Thyroid gland (tissue), 4 donors: ENCODE results near the gene HRG. TPM values are rescaled to one million over a fixed set of nuclear protein-coding genes. Genes with fewer than 3 reads are reported as not detected.

Source experiments
- DNase-seq, 2 donors: peaks; one replicate each; pipeline ENCODE4 v3.0.0-alpha.2; 2019
- H3K27ac ChIP-seq, 3 donors: fragments of 200-600 bp; sonication (generic); 1 replicate in 2 of 3; 2 replicates in 1 of 3; pipeline ENCODE4 v1.5.1; 2016 to 2019; ENCODE audit warnings: mild to moderate bottlenecking in 1 of 3, moderate library complexity in 1 of 3
- H3K27me3 ChIP-seq: fragments of 200-600 bp; sonication (generic); one replicate; pipeline ENCODE4 v1.5.1; 2019
- H3K36me3 ChIP-seq, 2 donors: fragments of 200-600 bp; sonication (generic); one replicate each; pipeline ENCODE4 v1.5.1; 2016 to 2019
- H3K4me1 ChIP-seq, 2 donors: fragments of 200-600 bp; sonication (generic); one replicate each; pipeline ENCODE4 v1.5.1; 2017 to 2019
- H3K4me3 ChIP-seq, 3 donors: fragments of 200-600 bp; sonication (generic); replicated peaks in 1 of 3; 1 replicate in 2 of 3; 2 replicates in 1 of 3; pipeline ENCODE4 v1.5.1; 2016; ENCODE audit warnings: mild to moderate bottlenecking in 1 of 3
- H3K9me3 ChIP-seq: fragments of 200-600 bp; sonication (generic); one replicate; pipeline ENCODE4 v1.5.1; 2017
- CTCF ChIP-seq, 6 experiments: fragments of 200-600 bp in 3 of 6; fragments of 450-650 bp in 3 of 6; sonication (generic) in 3 of 6; IDR thresholded peaks; one replicate each; pipeline ENCODE4 v1.5.1; 2016 to 2019; ENCODE audit warnings: antibody characterized with exemption in 6 of 6, mild to moderate bottlenecking in 2 of 6, inconsistent platforms in 1 of 6, moderate library complexity in 1 of 6
- POLR2A ChIP-seq, 2 donors: fragments of 450-650 bp; IDR thresholded peaks; one replicate each; pipeline ENCODE4 v1.6.1; 2017; ENCODE audit warnings: antibody characterized with exemption in 2 of 2, mild to moderate bottlenecking in 2 of 2, moderate library complexity in 1 of 2
- WGBS, 2 donors: methylation state at CpG; one replicate each; pipeline ENCODE4 v1.1.5; 2017; 5-methylcytosine and 5-hydroxymethylcytosine counted together
- intact Hi-C: fragments of 100-400 bp; cut with DNase I; formaldehyde crosslinking; loops from one replicate; pipeline ENCODE4 v1.15.1; 2023
- total RNA-seq, 4 donors: library from RNA; depleted of rRNA; stranded (reverse); fragments of >200 nt; gene quantifications; one replicate each; pipeline ENCODE4 v1.2.3, GENCODE V29; 2016

The HRG gene
- total RNA-seq, 4 donors from 2014 or later, result 0.34 TPM; not detected in 3

GRCh38 chr3:186642014-186642413 is 23.8 kb upstream of the HRG start:
- intact Hi-C loops, result no loop called here
- no peak overlapping the region for H3K4me3 ChIP-seq
- peaks cover 0 to 7% of the 10 kb centered on the region in 2 donors for H3K4me1 ChIP-seq
- H3K36me3 ChIP-seq, result no peaks in the 10 kb centered on the region
- TF ChIP-seq POLR2A (IDR thresholded peaks at IDR 0.05), result no peak
- TF ChIP-seq CTCF (IDR thresholded peaks at IDR 0.05), result no peak
- no peak for DNase-seq
- no peaks in the 10 kb centered on the region for H3K9me3 ChIP-seq
- H3K27ac ChIP-seq, result no peak overlapping the region
- no peaks in the 10 kb centered on the region for H3K27me3 ChIP-seq
- WGBS, 2 donors, result 52 to 55% methylated on average over 3 of the region's 3 CpGs

GRCh38 chr3:186643493-186643892 is 22.3 kb upstream of the HRG start:
- 100% methylated on average over 1 of the region's 1 CpG for WGBS, 2 donors
- no peak for TF ChIP-seq CTCF (IDR thresholded peaks at IDR 0.05)
- no peak for TF ChIP-seq POLR2A (IDR thresholded peaks at IDR 0.05)
- Histone ChIP-seq H3K4me1 (peaks cover 0 to 7% of the 10 kb centered on the region in 2 donors), H3K36me3 (no peaks in the 10 kb centered on the region), H3K27ac (no peak overlapping the region), H3K4me3 (no peak overlapping the region), H3K27me3 (no peaks in the 10 kb centered on the region), H3K9me3 (no peaks in the 10 kb centered on the region)
- intact Hi-C loops, result no loop called here
- no peak for DNase-seq

GRCh38 chr3:186644683-186645082 is 21.1 kb upstream of the HRG start:
- intact Hi-C loops, result no loop called here
- no peak for TF ChIP-seq CTCF (IDR thresholded peaks at IDR 0.05)
- no peak for TF ChIP-seq POLR2A (IDR thresholded peaks at IDR 0.05)
- WGBS, 2 donors, result 38 to 65% methylated on average over 3 of the region's 3 CpGs

GRCh38 chr3:186646106-186646505 is 19.7 kb upstream of the HRG start:
- no peak overlapping the region for H3K4me3 ChIP-seq
- no peak overlapping the region for H3K27ac ChIP-seq
- TF ChIP-seq CTCF (IDR thresholded peaks at IDR 0.05), result no peak
- TF ChIP-seq POLR2A (IDR thresholded peaks at IDR 0.05), result no peak
- no peaks in the 10 kb centered on the region for H3K4me1 ChIP-seq
- intact Hi-C loops, result no loop called here
- no peaks in the 10 kb centered on the region for H3K9me3 ChIP-seq
- H3K36me3 ChIP-seq, result no peaks in the 10 kb centered on the region
- 85 to 95% methylated on average over 4 of the region's 4 CpGs for whole genome bisulfite sequencing, 2 donors
- no peaks in the 10 kb centered on the region for H3K27me3 ChIP-seq
- no peak for DNase-seq

More at GRCh38 chr3:186644683-186645082, 21.1 kb upstream of the HRG start:
- Histone ChIP-seq H3K9me3 (no peaks in the 10 kb centered on the region), H3K36me3 (no peaks in the 10 kb centered on the region), H3K27me3 (no peaks in the 10 kb centered on the region), H3K4me1 (peaks cover 0 to 7% of the 10 kb centered on the region in 2 donors), H3K27ac (no peak overlapping the region), H3K4me3 (no peak overlapping the region)
- DNase-seq, result peak; percentile 22 to 32

- no peaks in the 10 kb centered on the region for H3K27me3 ChIP-seq
- no peaks in the 10 kb centered on the region for H3K4me1 ChIP-seq
- DNase-seq, result no peak
- H3K27ac ChIP-seq, result no peak overlapping the region
- no peak for TF ChIP-seq CTCF (IDR thresholded peaks at IDR 0.05)
- TF ChIP-seq POLR2A (IDR thresholded peaks at IDR 0.05), result no peak
- intact Hi-C loops, result no loop called here
- 79 to 87% methylated on average over 1 of the region's 1 CpG for WGBS, 2 donors
- H3K4me3 ChIP-seq, result no peak overlapping the region
- H3K9me3 ChIP-seq, result no peaks in the 10 kb centered on the region
- no peaks in the 10 kb centered on the region for H3K36me3 ChIP-seq
Observed at GRCh38 chr3:186646841-186647240, 19.0 kb upstream of the HRG start.
